Ovary (tissue), 3 donors: ENCODE results near the gene IFITM2.

Experiments
- CTCF ChIP-seq, 3 donors: fragments of 450-650 bp in 2 of 3; fragments of 200-600 bp in 1 of 3; IDR thresholded peaks; one replicate each; pipeline versions ENCODE4 v1.5.1 to v1.8.0; 2016 to 2022; ENCODE audit warnings: antibody characterized with exemption in 3 of 3, mild to moderate bottlenecking in 1 of 3
- EP300 ChIP-seq: sonication (generic); formaldehyde crosslinking; IDR thresholded peaks from one replicate; pipeline ENCODE4 v1.6.1; 2017; ENCODE audit warnings: antibody characterized with exemption
- POLR2A ChIP-seq: fragments of 450-650 bp; IDR thresholded peaks from one replicate; pipeline ENCODE4 v1.6.1; 2017; ENCODE audit warnings: antibody characterized with exemption, mild to moderate bottlenecking, moderate library complexity
- donor health status: DM: no; HTN: no; CAD: no.

GRCh38 chr11:325796-326591 lies 18.4 kb downstream of the IFITM2 start:
- TF ChIP-seq CTCF (IDR thresholded peaks at IDR 0.05): no peak
- no peak for TF ChIP-seq EP300
- no peak for TF ChIP-seq POLR2A
